Measurements from ENCODE around the gene FAM184A.
A peak's percentile ranks its signal among the peaks of the same experiment; 100 is the strongest.

FAM184A gene

DNA sequence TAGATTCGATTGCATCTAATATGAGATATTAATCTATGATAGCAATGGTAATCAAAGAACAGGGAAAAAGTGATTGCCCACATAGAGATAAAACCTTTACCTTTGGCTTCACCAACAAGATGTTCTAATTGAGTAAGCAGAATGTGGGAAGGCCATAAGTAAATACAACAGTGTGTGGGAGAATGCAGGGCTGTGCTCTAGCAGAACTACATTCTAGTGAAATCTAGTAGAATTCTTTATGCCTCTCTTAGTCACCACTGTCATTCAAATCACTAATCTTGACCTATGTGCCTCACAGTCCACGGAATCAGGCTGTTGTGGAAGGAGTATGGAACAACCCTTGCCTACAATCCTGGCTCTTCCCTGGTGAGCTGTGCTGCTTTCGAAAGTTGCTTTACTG is 113.1 kb downstream of the FAM184A start:
- no peak for DNase-seq (ENCODE audit: low read depth in 2 of 2)

DNA sequence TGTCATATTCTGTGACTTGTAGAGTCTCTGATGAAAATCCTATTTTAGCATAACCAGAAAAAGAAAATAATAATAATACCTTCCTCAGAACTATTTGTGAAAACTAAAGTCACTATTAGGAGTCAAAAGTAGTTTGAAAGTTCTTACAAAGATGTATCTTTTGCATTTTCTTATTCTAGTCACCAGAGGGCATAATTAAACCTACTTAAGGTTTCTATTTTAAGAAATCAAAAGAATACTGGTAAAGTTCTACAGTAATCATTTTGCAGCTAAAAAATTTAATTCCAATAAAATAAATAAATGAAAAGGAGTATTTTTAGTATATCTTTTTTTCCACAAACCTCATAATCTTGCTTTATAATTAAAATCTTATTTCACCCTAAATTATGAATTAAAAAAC is 115.5 kb downstream of the FAM184A start:
- DNase-seq (ENCODE audit: low read depth in 2 of 2): no peak

- DNase-seq (ENCODE audit: low read depth in 2 of 2): no peak
These were observed 118.6 kb downstream of the FAM184A start for GRCh38 chr6:118959903-118960302.

- DNase-seq (ENCODE audit: low read depth in 2 of 2): no peak
These were observed 125.1 kb downstream of the FAM184A start for GRCh38 chr6:118953391-118953790.

- DNase-seq (ENCODE audit: low read depth in 2 of 2): no peak
These were observed 125.8 kb downstream of the FAM184A start for GRCh38 chr6:118952683-118953082.

- no peak for DNase-seq (ENCODE audit: low read depth in 2 of 2)
These were observed 133.2 kb downstream of the FAM184A start for GRCh38 chr6:118945217-118945616.

DNA sequence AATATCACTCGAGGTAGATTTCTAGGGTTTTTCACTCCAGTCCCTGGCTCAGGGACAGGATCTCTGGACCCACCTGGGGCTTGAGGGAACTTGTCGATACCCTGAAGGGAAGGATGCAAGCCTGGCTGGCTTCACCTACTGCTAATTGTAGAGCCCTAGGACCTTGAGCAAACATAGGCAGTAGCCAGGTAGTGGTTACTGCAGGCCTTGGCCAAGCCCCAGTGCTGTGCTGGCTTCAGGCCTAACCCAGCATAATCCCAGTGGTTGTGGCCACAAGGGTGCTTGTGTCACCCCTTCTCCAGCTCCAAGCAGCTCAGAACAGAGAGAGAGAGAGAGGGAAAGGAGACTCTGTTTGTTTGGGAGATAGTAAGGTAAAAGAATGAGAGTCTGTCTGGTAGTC is 137.7 kb downstream of the FAM184A start:
- no peak for DNase-seq (ENCODE audit: low read depth in 2 of 2)

- DNase-seq (ENCODE audit: low read depth in 2 of 2): no peak
These were observed 138.8 kb downstream of the FAM184A start for GRCh38 chr6:118939683-118940082.

DNA sequence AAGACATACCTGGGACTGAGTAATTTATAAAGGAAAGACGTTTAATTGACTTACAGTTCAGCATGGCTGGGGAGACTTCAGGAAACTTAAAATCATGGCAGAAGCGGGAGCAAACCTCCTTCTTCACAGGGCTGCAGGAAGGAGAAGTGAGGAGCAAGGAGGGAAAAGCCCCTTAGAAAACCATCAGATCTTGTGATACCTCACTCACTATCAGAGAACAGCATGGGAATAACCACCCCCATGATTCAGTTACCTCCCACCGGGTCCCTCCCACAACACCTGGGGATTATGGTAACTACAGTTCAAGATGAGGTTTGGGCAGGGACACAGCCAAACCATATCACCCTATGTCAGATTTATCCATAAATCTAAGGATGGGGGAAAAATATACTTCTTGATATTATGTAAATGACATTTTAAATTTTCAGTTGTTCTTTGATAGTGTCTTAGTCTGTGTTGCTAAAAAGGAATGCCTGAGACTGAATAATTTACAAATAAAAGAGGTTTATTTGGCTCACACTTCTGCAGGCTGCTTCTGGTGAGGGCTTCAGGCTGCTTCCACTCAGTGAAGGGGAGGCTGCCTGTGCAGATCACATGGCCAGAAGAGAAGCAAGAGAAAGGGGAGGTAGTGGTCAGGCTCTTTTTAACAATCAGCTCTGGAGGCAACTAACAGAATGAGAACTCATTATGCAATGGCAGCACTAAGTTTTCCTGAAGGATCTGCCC is 142.3 kb downstream of the FAM184A start:
- no peak for DNase-seq (ENCODE audit: low read depth in 2 of 2)

DNA sequence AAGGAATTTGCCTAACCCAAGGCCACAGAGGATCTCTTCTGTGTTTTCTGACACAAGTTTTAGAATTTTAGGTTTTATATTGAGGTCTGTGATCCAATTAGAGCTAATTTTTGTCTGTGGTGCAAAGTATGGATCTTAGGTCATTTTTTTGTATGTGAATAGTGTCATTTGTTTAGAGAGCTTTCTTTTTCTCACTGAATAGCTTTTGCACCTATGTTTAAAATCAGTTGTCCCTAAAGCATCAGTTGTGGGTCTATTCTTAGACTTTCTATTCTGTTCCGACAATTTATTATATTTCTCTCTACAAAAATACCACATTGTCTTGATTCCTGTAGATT is 143.2 kb downstream of the FAM184A start:
- DNase-seq (ENCODE audit: low read depth in 2 of 2): no peak

GRCh38 chr6:118934461-118935330 is 143.8 kb downstream of the FAM184A start, which contains the start of gene MCM9:
TSS of gene MCM9 (minus strand) at chr6:118935159. CDS start at chr6:118931723, 3,436 bp downstream.
- peak; percentile 86 to 91 for DNase-seq (ENCODE audit: low read depth in 2 of 2)

GRCh38 chr6:118933855-118934460 is 144.5 kb downstream of the FAM184A start:
- DNase-seq (ENCODE audit: low read depth in 2 of 2): no peak

GRCh38 chr6:118932421-118932820 is 146.0 kb downstream of the FAM184A start:
- no peak for DNase-seq (ENCODE audit: low read depth in 2 of 2)

GRCh38 chr6:118931436-118931835 is 147.0 kb downstream of the FAM184A start:
- DNase-seq (ENCODE audit: low read depth in 2 of 2): no peak

- no peak for DNase-seq (ENCODE audit: low read depth in 2 of 2)
These were observed 147.8 kb downstream of the FAM184A start for GRCh38 chr6:118930680-118931079.

- DNase-seq (ENCODE audit: low read depth in 2 of 2): no peak
These were observed 155.4 kb downstream of the FAM184A start for GRCh38 chr6:118923035-118923434.

GRCh38 chr6:118921084-118921483 is 157.4 kb downstream of the FAM184A start:
- no peak for DNase-seq (ENCODE audit: low read depth in 2 of 2)

DNA sequence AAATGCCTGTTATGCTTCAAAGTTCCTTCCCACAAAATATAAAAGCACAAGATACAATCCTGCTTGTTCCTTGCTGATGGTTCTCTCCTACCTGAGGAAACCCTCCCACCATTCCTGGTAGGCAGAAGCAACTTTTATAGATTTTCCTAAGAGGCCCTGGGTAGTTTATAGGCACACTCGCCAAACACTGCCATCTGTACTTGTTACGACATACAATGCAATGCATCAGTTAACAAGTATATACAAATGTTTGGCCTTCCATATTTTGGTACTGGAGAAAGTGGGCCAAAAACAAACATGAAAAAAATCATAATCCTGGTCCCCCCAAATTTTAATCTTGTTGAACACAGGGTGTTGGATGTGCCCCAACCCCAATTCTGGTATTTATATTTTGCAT is 160.1 kb downstream of the FAM184A start:
- DNase-seq (ENCODE audit: low read depth in 2 of 2): no peak

DNA sequence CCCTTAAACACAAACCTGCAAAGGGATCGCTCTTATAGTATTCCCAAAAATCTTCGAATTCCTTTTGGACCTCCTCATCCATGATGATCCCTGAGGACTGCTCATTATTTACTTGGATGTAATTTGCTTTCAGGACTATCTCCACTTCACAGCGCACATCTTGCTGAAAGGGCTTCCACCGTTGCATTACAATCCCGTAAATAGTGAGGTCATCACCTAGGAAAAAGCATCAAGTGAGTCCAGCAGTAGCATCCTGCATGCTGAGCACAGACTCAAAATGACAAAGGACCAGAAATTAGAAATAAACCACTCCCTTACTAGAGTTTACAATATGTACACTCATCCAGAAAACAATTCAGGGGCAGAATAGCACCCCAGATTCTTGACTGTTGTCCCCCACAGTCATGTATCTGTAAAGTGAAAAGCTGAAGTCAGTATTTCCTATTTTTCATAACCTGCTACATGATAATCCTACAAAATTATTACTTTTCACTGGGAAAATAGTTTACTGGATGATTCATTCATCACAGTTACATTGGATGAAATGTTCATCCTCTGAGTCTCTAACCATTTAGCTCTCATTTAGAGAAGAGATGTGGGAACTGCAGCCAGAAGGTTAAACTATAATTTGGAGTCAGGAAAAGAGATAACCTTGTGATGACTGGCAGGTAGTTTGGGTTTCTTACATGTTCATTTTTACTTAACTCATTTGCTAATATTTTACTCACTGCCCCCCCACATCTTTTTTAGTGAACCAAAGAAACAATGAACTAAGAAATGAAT is 160.7 kb downstream of the FAM184A start:
- DNase-seq (ENCODE audit: low read depth in 2 of 2): no peak

GRCh38 chr6:118914598-118914997 is 163.9 kb downstream of the FAM184A start:
- no peak for DNase-seq (ENCODE audit: low read depth in 2 of 2)

- no peak for DNase-seq (ENCODE audit: low read depth in 2 of 2)
These were observed 165.3 kb downstream of the FAM184A start for GRCh38 chr6:118913161-118913560.

- DNase-seq (ENCODE audit: low read depth in 2 of 2): no peak
These were observed 165.8 kb downstream of the FAM184A start for GRCh38 chr6:118912646-118913045.

Measured in stimulated activated CD8-positive, alpha-beta memory T cell treated with anti-CD3 and anti-CD28 coated beads, Interleukin-2, amount 100 ng/mL, for 48 hours (primary cell).